SK-N-SH (cell line): ENCODE results near the gene BRAT1. TPM values are rescaled to one million over a fixed set of nuclear protein-coding genes. Genes with fewer than 3 reads are reported as not detected.

ENCODE experiments used
- CTCF ChIA-PET: fragments of 300-600, 350-600 bp; formaldehyde crosslinking; extraction: SDS; loops from one replicate; lab custom pipeline; 2021; lab: Yijun Ruan, JAX
- POLR2A ChIA-PET: fragments of 350-600 bp; sonication (Branson Sonifier 250); formaldehyde crosslinking; extraction: SDS; loops from one replicate; lab custom pipeline; 2020; ENCODE audit warnings: antibody characterized with exemption, inconsistent platforms; lab: Yijun Ruan, JAX
- DNase-seq: peaks from one replicate; pipeline ENCODE4 v3.0.0; 2012
- H2AFZ ChIP-seq: fragments of 200-600 bp; sonication (generic); 2 replicates; pipeline ENCODE4 v1.8.1; 2016; ENCODE audit warnings: antibody characterized with exemption, mild to moderate bottlenecking, low read depth
- H3F3A ChIP-seq: fragments of 200-600 bp; sonication (generic); replicated peaks from 2 replicates; pipeline ENCODE3; 2016; ENCODE audit warnings: antibody characterized with exemption, mild to moderate bottlenecking; ENCODE audit not compliant: insufficient read depth
- H3K27ac ChIP-seq, 2 experiments: fragments of 200-500 bp in 1 of 2; fragments of 200-600 bp in 1 of 2; sonication (Bioruptor generic) in 1 of 2; sonication (generic), shearing (Covaris generic) in 1 of 2; 2 replicates each; pipeline versions ENCODE4 v1.5.1 to v1.6.1; 2014 to 2016; ENCODE audit warnings: low read depth in 2 of 2, inconsistent platforms in 1 of 2, low read length in 1 of 2, mild to moderate bottlenecking in 1 of 2, mixed read lengths in 1 of 2
- H3K27me3 ChIP-seq: fragments of 200-600 bp; sonication (generic), shearing (Covaris generic); 2 replicates; pipeline ENCODE4 v1.6.1; 2016; ENCODE audit warnings: mixed run types; ENCODE audit not compliant: insufficient read depth
- H3K36me3 ChIP-seq, 2 experiments: fragments of 200-500 bp in 1 of 2; fragments of 200-600 bp in 1 of 2; sonication (Bioruptor generic) in 1 of 2; sonication (generic) in 1 of 2; replicated peaks in 1 of 2; 2 replicates each; pipeline versions ENCODE3 to v1.5.1; 2014 to 2016; ENCODE audit warnings: low read length in 1 of 2, mild to moderate bottlenecking in 1 of 2; ENCODE audit not compliant: insufficient read depth in 2 of 2, control insufficient read depth in 1 of 2
- H3K4me1 ChIP-seq, 2 experiments: fragments of 200-500 bp in 1 of 2; fragments of 200-600 bp in 1 of 2; sonication (Bioruptor generic) in 1 of 2; sonication (generic), shearing (Covaris generic) in 1 of 2; 2 replicates each; pipeline versions ENCODE4 v1.5.1 to v1.6.1; 2014 to 2016; ENCODE audit warnings: low read depth in 1 of 2, low read length in 1 of 2, mixed run types in 1 of 2; ENCODE audit not compliant: insufficient read depth in 2 of 2, control insufficient read depth in 1 of 2
- H3K4me2 ChIP-seq: fragments of 200-600 bp; sonication (generic), shearing (Covaris generic); 2 replicates; pipeline ENCODE4 v1.6.1; 2017; ENCODE audit warnings: mixed run types
- H3K4me3 ChIP-seq, 2 experiments: fragments of 200-500 bp in 1 of 2; fragments of 200-600 bp in 1 of 2; sonication (Bioruptor generic) in 1 of 2; sonication (generic), shearing (Covaris generic) in 1 of 2; 2 replicates each; pipeline versions ENCODE4 v1.5.1 to v1.8.1; 2014 to 2016; ENCODE audit warnings: low read depth in 2 of 2, inconsistent platforms in 1 of 2, low read length in 1 of 2, mild to moderate bottlenecking in 1 of 2, mixed read lengths in 1 of 2, moderate library complexity in 1 of 2
- H3K79me2 ChIP-seq: fragments of 200-600 bp; sonication (generic); 2 replicates; pipeline ENCODE4 v1.8.1; 2017; ENCODE audit warnings: mild to moderate bottlenecking; ENCODE audit not compliant: insufficient read depth
- H3K9ac ChIP-seq: fragments of 200-600 bp; sonication (generic); 2 replicates; pipeline ENCODE4 v1.6.1; 2017; ENCODE audit warnings: mixed run types
- H3K9me2 ChIP-seq: fragments of 200-600 bp; sonication (generic); 2 replicates; pipeline ENCODE4 v1.6.1; 2017; ENCODE audit warnings: mixed run types
- H3K9me3 ChIP-seq: fragments of 200-600 bp; sonication (generic); 2 replicates; pipeline ENCODE4 v1.6.1; 2017; ENCODE audit warnings: mixed run types, mild to moderate bottlenecking, moderate library complexity
- H4K20me1 ChIP-seq: fragments of 200-600 bp; sonication (generic); 2 replicates; pipeline ENCODE4 v1.6.1; 2017; ENCODE audit warnings: mild to moderate bottlenecking, mixed run types; ENCODE audit not compliant: insufficient read depth
- ELF1 ChIP-seq: IDR thresholded peaks from 2 replicates; pipeline ENCODE4 v1.4.0; 2012
- FOSL2 ChIP-seq: IDR thresholded peaks from 2 replicates; pipeline ENCODE4 v1.4.0; 2012; ENCODE audit warnings: low read depth, mild to moderate bottlenecking, moderate library complexity, borderline replicate concordance
- GATA2 ChIP-seq: sonication (generic); formaldehyde crosslinking; IDR thresholded peaks from 2 replicates; pipeline ENCODE4 v1.5.0; 2020; ENCODE audit warnings: mild to moderate bottlenecking, missing genetic modification reagents
- IRF3 ChIP-seq: fragments of 150-350 bp; IDR thresholded peaks from 2 replicates; pipeline ENCODE4 v1.6.1; 2016; ENCODE audit warnings: mild to moderate bottlenecking, low read depth, low read length
- JUND ChIP-seq: IDR thresholded peaks from 2 replicates; pipeline ENCODE4 v1.4.0; 2012
- MEF2A ChIP-seq: IDR thresholded peaks from 2 replicates; pipeline ENCODE4 v1.4.0; 2012; ENCODE audit warnings: low read depth, borderline replicate concordance
- NRF1 ChIP-seq: IDR thresholded peaks from 2 replicates; pipeline ENCODE4 v1.6.1; 2012; ENCODE audit warnings: low read depth, mild to moderate bottlenecking, low read length
- PBX3 ChIP-seq: IDR thresholded peaks from 2 replicates; pipeline ENCODE4; 2012
- POLR2AphosphoS5 ChIP-seq: IDR thresholded peaks from 2 replicates; pipeline ENCODE4 v1.6.1; 2012; ENCODE audit warnings: low read depth, low read length
- REST ChIP-seq: IDR thresholded peaks from 2 replicates; pipeline ENCODE4 v1.6.1; 2012; ENCODE audit warnings: mild to moderate bottlenecking, low read depth, low read length, moderate library complexity
- RXRA ChIP-seq: IDR thresholded peaks from 2 replicates; pipeline ENCODE4 v1.4.0; 2012; ENCODE audit warnings: low read depth, mild to moderate bottlenecking, borderline replicate concordance
- SIN3A ChIP-seq: IDR thresholded peaks from 2 replicates; pipeline ENCODE4 v1.6.1; 2012; ENCODE audit warnings: low read depth, mild to moderate bottlenecking, low read length, moderate library complexity, borderline replicate concordance
- TCF12 ChIP-seq: IDR thresholded peaks from 2 replicates; pipeline ENCODE4 v1.4.0; 2012
- YY1 ChIP-seq: IDR thresholded peaks from 2 replicates; pipeline ENCODE4 v1.4.0; 2012; ENCODE audit warnings: low read depth, mild to moderate bottlenecking
- WGBS: methylation state at CpG from one replicate; pipeline ENCODE4 v1.1.6; 2017; ENCODE audit warnings: low lambda C conversion rate; 5-methylcytosine and 5-hydroxymethylcytosine counted together
- polyA plus RNA-seq, 3 experiments: library from polyadenylated mRNA; depleted of rRNA; stranded (reverse); fragments of >200 nt; gene quantifications; 2 replicates each; pipeline ENCODE4 v1.2.3, GENCODE V29; 2012
- TF ChIP-seq, protein P1 (sequence below): IDR thresholded peaks from 2 replicates; pipeline ENCODE4 v1.4.0; 2012; ENCODE audit warnings: low read depth, borderline replicate concordance
- TF ChIP-seq, protein P2 (sequence below): fragments of 200-600 bp; sonication (generic); IDR thresholded peaks from 2 replicates; pipeline ENCODE4 v1.6.1; 2017; ENCODE audit warnings: antibody characterized with exemption, mild to moderate bottlenecking, moderate library complexity

The BRAT1 gene
- polyA plus RNA-seq, 1 of the 3 experiments (the other 2 are of a cell fraction) = 36.2 TPM

DNA sequence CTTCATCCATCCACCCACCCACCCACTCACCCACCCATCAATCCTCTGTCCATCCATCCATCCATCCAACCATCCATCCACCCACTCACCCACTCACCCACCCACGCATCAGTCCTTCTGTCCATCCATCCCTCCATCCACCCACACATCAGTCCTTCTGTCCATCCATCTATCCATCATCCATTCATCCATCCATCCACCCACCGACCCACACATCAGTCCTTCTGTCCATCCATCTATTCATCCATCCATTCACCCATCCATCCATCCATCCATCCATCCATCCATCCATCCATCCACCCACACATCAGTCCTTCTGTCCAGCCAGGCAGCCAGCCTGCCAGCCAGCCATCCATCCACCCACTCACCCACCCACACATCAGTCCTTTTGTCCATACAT, 63.3 kb downstream of the BRAT1 start:
- DNase-seq = no peak
- Histone ChIP-seq H3K4me1 (peaks cover 10 to 26% of the 10 kb centered on the region in 2 experiments; a peak in 2 of 4 replicates), H3K36me3 (no peaks in the 10 kb centered on the region), H3K9me3 (no peaks in the 10 kb centered on the region), H3K9ac (no peak overlapping the region), H3K27ac (no peak overlapping the region), H3K9me2 (no peaks in the 10 kb centered on the region), H3F3A (no peaks in the 10 kb centered on the region), H3K27me3 (no peaks in the 10 kb centered on the region), H3K4me3 (no peak overlapping the region), H2AFZ (no peak overlapping the region), H3K79me2 (no peaks in the 10 kb centered on the region), H3K4me2 (no peak overlapping the region), H4K20me1 (no peaks in the 10 kb centered on the region)
- ChIA-PET POLR2A (interaction anchor here (1.4 kb wide), 1 partner anchor 12 kb away, joined by 3 read pairs; no protein-coding TSS in a partner anchor), CTCF (interaction anchor here (1.1 to 1.6 kb wide), 2 partner anchors 14 to 178 kb away, joined by 3 to 8 read pairs; no protein-coding TSS in a partner anchor)
- 89% methylated on average over 2 of the region's 2 CpGs for WGBS
- TF ChIP-seq GATA2 (CRISPR knock-in tag) = no peak
- TF ChIP-seq, protein P1, sequence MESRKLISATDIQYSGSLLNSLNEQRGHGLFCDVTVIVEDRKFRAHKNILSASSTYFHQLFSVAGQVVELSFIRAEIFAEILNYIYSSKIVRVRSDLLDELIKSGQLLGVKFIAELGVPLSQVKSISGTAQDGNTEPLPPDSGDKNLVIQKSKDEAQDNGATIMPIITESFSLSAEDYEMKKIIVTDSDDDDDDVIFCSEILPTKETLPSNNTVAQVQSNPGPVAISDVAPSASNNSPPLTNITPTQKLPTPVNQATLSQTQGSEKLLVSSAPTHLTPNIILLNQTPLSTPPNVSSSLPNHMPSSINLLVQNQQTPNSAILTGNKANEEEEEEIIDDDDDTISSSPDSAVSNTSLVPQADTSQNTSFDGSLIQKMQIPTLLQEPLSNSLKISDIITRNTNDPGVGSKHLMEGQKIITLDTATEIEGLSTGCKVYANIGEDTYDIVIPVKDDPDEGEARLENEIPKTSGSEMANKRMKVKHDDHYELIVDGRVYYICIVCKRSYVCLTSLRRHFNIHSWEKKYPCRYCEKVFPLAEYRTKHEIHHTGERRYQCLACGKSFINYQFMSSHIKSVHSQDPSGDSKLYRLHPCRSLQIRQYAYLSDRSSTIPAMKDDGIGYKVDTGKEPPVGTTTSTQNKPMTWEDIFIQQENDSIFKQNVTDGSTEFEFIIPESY = no peak
- no peak for TF ChIP-seq ELF1
- TF ChIP-seq FOSL2 = no peak
- no peak for TF ChIP-seq RXRA
- no peak for TF ChIP-seq REST
- TF ChIP-seq NRF1 = no peak
- no peak for TF ChIP-seq YY1
- no peak for TF ChIP-seq MEF2A
- TF ChIP-seq PBX3 = no peak
- TF ChIP-seq, protein P2, sequence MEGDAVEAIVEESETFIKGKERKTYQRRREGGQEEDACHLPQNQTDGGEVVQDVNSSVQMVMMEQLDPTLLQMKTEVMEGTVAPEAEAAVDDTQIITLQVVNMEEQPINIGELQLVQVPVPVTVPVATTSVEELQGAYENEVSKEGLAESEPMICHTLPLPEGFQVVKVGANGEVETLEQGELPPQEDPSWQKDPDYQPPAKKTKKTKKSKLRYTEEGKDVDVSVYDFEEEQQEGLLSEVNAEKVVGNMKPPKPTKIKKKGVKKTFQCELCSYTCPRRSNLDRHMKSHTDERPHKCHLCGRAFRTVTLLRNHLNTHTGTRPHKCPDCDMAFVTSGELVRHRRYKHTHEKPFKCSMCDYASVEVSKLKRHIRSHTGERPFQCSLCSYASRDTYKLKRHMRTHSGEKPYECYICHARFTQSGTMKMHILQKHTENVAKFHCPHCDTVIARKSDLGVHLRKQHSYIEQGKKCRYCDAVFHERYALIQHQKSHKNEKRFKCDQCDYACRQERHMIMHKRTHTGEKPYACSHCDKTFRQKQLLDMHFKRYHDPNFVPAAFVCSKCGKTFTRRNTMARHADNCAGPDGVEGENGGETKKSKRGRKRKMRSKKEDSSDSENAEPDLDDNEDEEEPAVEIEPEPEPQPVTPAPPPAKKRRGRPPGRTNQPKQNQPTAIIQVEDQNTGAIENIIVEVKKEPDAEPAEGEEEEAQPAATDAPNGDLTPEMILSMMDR = no peak
- no peak for TF ChIP-seq JUND
- TF ChIP-seq IRF3 = no peak
- no peak for TF ChIP-seq TCF12
- TF ChIP-seq POLR2AphosphoS5 = no peak
- TF ChIP-seq SIN3A = no peak
